ENCODE results near the gene EFEMP1.

Gene EFEMP1

DNA sequence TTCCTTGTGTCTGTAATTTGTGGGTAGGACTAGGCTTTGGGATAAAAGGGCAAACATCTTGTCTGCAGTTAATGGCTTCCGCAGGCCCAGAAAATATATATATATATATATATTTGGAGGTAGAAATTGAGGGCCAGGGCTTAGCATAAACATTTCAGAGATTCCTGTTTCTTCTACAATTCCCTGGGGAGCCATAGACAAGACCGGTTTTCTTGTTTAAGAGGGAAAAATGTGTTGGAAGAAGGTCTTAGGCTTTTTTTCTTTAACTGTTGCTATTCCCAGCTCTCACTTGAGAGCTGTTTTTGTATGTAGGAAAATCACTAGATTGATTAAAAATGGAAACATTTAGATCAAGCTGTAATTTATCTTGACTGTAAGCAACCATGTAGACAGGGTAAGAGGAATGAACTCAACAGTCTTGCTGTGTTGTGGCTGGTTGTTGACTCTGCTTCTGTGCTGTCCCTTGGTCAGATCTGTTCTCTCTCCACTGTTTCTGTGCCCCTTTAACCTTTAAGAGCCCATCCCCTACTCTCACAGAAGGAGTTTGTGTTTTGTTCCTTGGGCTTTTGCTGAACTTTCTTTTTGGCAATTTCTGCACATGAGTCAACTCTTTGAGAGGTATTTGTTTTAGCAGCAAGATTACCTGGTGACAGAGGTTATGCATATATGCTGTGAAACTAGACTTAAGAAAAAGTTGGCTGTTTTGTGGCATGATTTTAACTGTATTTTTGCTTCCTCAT lies 58.3 kb downstream of the EFEMP1 start:
- Histone ChIP-seq H2AFZ (no peak overlapping the region), H3K4me2 (ENCODE audit: low read length) (no peak overlapping the region), H3K27ac (no peak overlapping the region), H3K79me2 (no peaks in the 10 kb centered on the region), H3K27me3 (ENCODE audit: control insufficient read depth, insufficient read depth, low read length) (no peaks in the 10 kb centered on the region), H3K9ac (no peak overlapping the region), H3K36me3 (ENCODE audit: control insufficient read depth, insufficient read depth, low read length) (no peaks in the 10 kb centered on the region), H3K4me3 (ENCODE audit: low read depth, low read length) (no peak overlapping the region), H3K4me1 (no peaks in the 10 kb centered on the region), H3K9me3 (ENCODE audit: control insufficient read depth, low read length) (no peaks in the 10 kb centered on the region)
- TF ChIP-seq, protein P1, sequence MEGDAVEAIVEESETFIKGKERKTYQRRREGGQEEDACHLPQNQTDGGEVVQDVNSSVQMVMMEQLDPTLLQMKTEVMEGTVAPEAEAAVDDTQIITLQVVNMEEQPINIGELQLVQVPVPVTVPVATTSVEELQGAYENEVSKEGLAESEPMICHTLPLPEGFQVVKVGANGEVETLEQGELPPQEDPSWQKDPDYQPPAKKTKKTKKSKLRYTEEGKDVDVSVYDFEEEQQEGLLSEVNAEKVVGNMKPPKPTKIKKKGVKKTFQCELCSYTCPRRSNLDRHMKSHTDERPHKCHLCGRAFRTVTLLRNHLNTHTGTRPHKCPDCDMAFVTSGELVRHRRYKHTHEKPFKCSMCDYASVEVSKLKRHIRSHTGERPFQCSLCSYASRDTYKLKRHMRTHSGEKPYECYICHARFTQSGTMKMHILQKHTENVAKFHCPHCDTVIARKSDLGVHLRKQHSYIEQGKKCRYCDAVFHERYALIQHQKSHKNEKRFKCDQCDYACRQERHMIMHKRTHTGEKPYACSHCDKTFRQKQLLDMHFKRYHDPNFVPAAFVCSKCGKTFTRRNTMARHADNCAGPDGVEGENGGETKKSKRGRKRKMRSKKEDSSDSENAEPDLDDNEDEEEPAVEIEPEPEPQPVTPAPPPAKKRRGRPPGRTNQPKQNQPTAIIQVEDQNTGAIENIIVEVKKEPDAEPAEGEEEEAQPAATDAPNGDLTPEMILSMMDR (IDR thresholded peaks at IDR 0.05), result no peak

DNA sequence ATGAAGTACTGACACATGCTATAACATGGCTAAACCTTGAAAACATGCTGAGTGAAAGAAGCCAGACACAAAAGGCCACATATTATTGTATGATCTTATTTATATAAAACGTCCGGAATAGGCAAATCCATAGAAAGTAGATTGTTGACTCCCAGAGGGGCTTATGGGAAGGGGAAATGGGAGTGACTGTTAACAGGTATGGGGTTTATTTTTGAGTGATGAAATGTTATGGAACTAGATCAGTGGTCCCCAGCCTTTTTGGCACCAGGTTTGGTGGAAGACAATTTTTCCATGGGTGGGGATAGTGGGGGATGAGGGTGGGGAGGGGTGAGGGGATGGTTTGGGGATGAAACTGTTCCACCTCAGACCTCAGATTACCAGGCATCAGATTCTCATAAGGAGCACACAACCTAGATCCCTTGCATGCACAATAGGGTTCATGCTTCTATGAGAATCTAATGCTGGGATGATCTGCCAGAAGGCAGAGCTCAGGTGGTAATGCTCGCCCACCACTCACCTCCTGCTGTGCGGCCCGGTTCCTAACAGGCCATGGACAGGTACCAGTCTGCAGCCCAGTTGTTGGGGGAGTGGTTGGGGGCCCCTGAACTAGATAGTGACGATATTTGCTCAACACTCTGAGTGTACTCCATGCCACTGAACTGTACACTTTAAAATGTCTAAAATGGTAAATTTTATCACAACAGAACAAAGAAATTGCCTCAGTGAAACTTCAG lies 59.1 kb downstream of the EFEMP1 start:
- Histone ChIP-seq H3K4me2 (ENCODE audit: low read length) (no peak overlapping the region), H3K9me3 (ENCODE audit: control insufficient read depth, low read length) (no peaks in the 10 kb centered on the region), H3K36me3 (ENCODE audit: control insufficient read depth, insufficient read depth, low read length) (no peaks in the 10 kb centered on the region), H3K27ac (no peak overlapping the region), H3K4me1 (no peaks in the 10 kb centered on the region), H3K4me3 (ENCODE audit: low read depth, low read length) (no peak overlapping the region), H3K79me2 (no peaks in the 10 kb centered on the region), H2AFZ (no peak overlapping the region), H3K9ac (no peak overlapping the region), H3K27me3 (ENCODE audit: control insufficient read depth, insufficient read depth, low read length) (no peaks in the 10 kb centered on the region)
- TF ChIP-seq, protein P1 (IDR thresholded peaks at IDR 0.05), result no peak

DNA sequence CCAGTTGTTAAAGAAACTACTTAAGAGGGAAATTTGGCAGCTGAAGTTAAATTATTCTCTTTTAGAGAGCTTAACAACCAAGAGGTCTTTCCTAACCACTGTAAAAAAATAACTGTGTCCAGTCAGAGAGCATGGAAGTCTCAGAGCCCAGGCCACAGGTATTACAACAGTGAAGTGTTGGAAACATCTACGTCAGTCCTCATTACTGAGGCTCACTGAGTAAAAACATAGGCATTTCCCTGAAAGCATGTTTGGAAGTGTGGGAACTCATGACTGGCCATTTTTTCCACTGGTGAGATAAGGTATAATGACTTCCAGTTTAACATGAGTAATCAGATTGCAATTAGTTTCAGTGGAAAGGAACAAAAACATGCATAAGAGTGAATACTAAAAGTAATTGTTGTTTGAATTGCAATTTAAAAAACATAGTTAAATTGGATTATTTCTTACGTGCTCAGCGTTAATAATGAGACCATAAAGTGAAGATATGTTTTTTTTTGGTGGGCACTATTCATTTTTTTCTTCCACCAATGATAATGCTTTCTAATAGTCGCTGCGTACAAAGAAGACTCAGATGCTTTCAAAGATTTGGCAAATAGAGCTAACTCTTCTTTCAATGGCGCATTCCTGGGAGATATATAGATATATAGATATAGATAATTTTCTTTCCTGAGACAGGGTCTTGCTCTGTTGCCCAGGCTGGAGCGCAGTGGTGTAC lies 60.8 kb downstream of the EFEMP1 start:
- H3K27ac ChIP-seq, result no peak overlapping the region
- H3K4me3 ChIP-seq (ENCODE audit: low read depth, low read length), result no peak overlapping the region
- H3K9ac ChIP-seq, result no peak overlapping the region
- no peaks in the 10 kb centered on the region for H3K9me3 ChIP-seq (ENCODE audit: control insufficient read depth, low read length)
- TF ChIP-seq, protein P1 (IDR thresholded peaks at IDR 0.05), result no peak
- H3K27me3 ChIP-seq (ENCODE audit: control insufficient read depth, insufficient read depth, low read length), result no peaks in the 10 kb centered on the region
- no peaks in the 10 kb centered on the region for H3K79me2 ChIP-seq
- no peaks in the 10 kb centered on the region for H3K4me1 ChIP-seq
- H3K36me3 ChIP-seq (ENCODE audit: control insufficient read depth, insufficient read depth, low read length), result no peaks in the 10 kb centered on the region
- H3K4me2 ChIP-seq (ENCODE audit: low read length), result no peak overlapping the region
- H2AFZ ChIP-seq, result no peak overlapping the region

DNA sequence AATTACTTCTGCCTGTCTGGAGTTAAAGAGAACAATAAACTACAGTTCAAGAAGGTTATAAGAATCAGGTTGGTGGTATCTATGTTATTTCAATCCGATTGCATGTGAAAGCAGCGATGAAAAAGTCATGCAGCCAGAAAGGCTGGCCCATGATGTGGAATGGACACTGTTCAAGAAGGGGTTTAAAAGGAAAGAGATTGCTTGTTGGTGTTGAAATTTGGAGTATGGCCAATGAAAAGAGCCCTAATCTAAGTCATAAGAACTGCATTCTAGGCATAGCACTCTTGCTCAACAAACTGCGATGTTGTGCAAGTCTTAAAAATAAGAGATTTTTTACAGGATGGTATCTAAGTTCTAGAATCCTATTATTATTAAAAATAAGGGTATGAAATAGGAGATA lies 61.3 kb downstream of the EFEMP1 start:
- H2AFZ ChIP-seq, result no peak overlapping the region
- no peak overlapping the region for H3K4me2 ChIP-seq (ENCODE audit: low read length)
- no peak overlapping the region for H3K4me3 ChIP-seq (ENCODE audit: low read depth, low read length)
- no peaks in the 10 kb centered on the region for H3K9me3 ChIP-seq (ENCODE audit: control insufficient read depth, low read length)
- H3K27ac ChIP-seq, result no peak overlapping the region
- no peaks in the 10 kb centered on the region for H3K36me3 ChIP-seq (ENCODE audit: control insufficient read depth, insufficient read depth, low read length)
- H3K27me3 ChIP-seq (ENCODE audit: control insufficient read depth, insufficient read depth, low read length), result no peaks in the 10 kb centered on the region
- TF ChIP-seq, protein P1 (IDR thresholded peaks at IDR 0.05), result no peak
- no peaks in the 10 kb centered on the region for H3K79me2 ChIP-seq
- no peak overlapping the region for H3K9ac ChIP-seq
- H3K4me1 ChIP-seq, result no peaks in the 10 kb centered on the region

Measured in parathyroid adenoma (tissue), 2 donors.